ENCODE results near the gene EID2B. TPM values are rescaled to one million over a fixed set of nuclear protein-coding genes. Genes with fewer than 3 reads are reported as not detected.

The EID2B gene
- total RNA-seq, 1 donor from 2014 or later, result 2.6 TPM

- intact Hi-C loops (cut with micrococcal nuclease), result loop anchor here (2.0 kb wide), 4 partner anchors 31 to 1245 kb away; partner anchors contain the start of gene RAB4B
Measured at GRCh38 chr19:39533791-39534190, 1.1 kb upstream of the EID2B start.

DNA sequence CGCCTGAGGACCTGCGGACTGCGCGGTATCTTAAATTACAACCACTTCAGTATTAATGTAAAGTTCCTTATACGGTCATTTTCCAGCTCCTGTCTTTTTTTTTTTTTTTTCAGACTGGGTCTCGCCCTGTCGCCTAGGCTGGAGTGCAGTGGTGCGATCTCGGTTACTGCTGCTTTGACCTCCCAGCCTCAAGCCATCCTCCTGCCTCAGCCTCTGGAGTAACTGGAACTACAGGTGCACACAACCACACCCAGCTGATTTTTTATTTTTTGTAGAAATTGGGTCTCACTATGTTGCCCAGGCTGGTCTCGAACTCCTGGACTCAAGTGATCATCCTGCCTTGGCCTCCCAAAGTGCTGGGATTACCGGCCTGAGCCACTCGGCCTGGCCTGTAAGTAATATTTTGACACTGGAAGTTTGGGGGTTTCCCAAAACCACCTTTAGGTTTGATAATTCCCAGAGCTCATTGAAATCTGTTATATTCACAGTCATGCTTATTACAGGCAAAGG is 406 bp upstream of the EID2B start:
- intact Hi-C loops (cut with micrococcal nuclease), result loop anchor here (2.0 kb wide), 4 partner anchors 30 to 1246 kb away; partner anchors contain the start of gene RAB4B

DNA sequence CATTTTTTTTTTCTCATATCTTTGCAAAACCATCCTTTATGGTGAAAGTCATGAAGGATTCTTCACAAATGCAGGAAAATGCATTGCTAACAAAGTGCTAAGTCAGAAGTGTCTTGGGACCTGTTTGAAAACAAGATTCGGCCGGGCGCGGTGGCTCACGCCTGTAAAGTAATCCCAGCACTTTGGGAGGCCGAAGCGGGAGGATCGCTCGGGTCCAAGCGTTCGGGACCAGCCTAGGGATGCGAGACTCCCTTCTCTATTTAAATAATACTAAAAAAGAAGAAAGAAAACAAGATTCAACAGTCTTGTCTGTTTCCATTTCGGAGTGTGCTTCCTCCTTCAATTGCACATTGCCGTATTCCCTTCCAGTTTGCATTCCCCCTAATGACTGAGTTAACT is 819 bp downstream of the EID2B start:
- intact Hi-C loops (cut with micrococcal nuclease), result loop anchor here (1.0 to 2.0 kb wide), 14 partner anchors 8 to 1247 kb away; partner anchors contain the start of genes EID2, MED29, PAF1 and PLEKHG2

DNA sequence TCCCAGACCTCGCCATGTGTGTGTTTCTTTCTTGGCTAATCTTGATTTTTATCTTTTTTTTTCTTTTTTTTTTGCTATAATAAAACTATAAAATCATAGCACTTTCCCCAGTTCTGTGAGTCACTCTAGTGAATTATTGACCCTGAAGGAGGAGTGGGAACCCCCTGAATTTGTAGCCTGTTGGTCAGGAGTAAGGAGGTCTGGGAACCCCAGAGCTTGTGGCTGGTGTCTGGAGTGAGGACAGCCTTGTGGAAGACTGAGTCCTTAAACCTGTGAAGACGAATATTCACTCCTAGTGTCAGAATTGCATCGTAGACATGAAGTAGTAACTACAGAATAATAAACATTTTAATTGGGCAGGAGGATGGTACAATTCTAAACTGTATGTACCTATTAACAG is 7.4 kb downstream of the EID2B start:
- intact Hi-C loops (cut with micrococcal nuclease), result no loop called here

DNA sequence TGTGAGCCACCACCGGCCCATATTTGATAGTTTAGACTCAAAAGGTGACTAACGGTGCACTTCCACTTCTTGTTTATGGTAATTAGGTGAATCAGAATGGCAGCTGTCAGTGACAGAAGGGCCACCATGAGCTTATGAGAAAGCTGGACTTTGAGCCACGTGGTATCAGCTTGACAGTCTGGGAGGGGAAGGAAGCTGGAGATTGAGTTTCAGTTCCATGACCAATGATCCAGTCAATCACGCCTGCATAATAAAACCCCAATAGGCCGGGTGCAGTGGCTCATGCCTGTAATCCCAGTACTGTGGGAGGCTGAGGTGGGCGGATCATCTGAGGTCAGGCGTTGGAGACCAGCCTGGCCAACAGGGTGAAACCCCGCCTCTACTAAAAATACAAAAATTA is 8.2 kb downstream of the EID2B start:
- intact Hi-C loops (cut with micrococcal nuclease), result no loop called here

- intact Hi-C loops (cut with micrococcal nuclease), result no loop called here
Measured at GRCh38 chr19:39520541-39521484, 11.8 kb downstream of the EID2B start.

DNA sequence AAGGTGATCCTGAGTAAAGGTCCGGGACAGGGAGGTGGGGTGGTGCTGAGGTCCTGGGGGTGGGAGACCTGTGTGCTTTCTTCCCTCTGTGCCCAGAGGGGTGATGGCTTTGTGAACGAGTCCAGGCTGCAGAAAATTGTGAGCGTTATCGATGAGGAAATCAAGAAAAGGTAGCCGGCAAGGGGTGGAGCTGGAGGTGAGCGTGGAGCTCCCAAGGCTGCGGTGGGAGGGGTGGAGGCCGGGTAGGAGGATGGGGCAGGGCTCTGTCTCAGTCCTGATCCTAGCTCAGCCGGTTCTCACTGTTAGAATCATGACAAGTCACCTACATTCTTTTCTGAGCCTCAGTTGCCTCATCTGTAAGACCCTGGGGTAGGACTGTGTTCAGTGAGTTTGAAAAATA is 13.7 kb downstream of the EID2B start:
- intact Hi-C loops (cut with micrococcal nuclease), result no loop called here

DNA sequence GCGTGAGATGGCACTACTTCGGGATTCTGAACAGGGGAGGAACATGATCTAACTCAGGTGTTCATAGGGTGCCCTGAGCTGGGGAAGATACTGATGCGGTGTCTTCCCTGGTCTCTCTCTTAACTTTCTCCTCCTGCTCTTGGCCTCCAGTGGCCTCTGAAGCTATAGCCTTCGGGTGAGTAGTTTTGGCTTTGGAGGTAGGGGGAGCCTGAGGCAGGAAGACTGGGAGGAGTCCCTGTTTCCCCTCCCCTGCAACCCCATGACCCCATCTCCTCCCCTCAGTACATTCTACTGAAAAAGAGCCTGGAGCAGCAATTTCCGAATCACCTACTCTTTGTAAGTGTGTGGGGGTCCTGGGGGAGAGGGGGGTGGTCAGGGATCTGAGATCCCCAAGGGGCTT is 14.2 kb downstream of the EID2B start:
- intact Hi-C loops (cut with micrococcal nuclease), result no loop called here

DNA sequence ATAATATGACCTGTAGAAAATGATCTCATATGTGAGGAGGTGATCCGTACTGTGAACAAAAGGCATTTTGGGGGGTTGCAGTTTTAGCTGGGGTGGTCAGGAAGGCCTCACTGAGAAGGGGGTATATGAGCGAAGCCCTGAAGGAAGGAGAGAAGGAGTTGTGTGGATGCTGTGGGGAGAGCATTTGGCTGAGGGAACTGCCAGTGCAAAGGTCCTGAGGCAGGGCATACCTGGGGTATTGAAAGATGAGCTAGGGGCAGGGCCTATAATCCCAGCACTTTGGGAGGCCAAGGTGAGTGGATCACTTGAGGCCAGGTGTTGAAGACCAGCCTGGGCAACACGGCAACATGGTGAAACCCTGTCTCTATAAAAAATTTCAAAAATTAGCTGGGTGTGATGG is 15.2 kb downstream of the EID2B start:
- intact Hi-C loops (cut with micrococcal nuclease), result no loop called here

- intact Hi-C loops (cut with micrococcal nuclease), result no loop called here
Measured at GRCh38 chr19:39516270-39516669, 16.4 kb downstream of the EID2B start.

- intact Hi-C loops (cut with micrococcal nuclease), result no loop called here
Measured at GRCh38 chr19:39515551-39516191, 17.0 kb downstream of the EID2B start.

- intact Hi-C loops (cut with micrococcal nuclease), result no loop called here
Measured at GRCh38 chr19:39514840-39515550, 17.7 kb downstream of the EID2B start, which contains the start of gene SELENOV. SELENOV (plus strand) TSS chr19:39515139; CDS start chr19:39515213, 74 bp downstream.

GRCh38 chr19:39512988-39513387 is 19.7 kb downstream of the EID2B start:
- intact Hi-C loops (cut with micrococcal nuclease), result no loop called here

- intact Hi-C loops (cut with micrococcal nuclease), result no loop called here
Measured at GRCh38 chr19:39509233-39509632, 23.4 kb downstream of the EID2B start.

- intact Hi-C loops (cut with micrococcal nuclease), result no loop called here
Measured at GRCh38 chr19:39508629-39509028, 24.0 kb downstream of the EID2B start.

DNA sequence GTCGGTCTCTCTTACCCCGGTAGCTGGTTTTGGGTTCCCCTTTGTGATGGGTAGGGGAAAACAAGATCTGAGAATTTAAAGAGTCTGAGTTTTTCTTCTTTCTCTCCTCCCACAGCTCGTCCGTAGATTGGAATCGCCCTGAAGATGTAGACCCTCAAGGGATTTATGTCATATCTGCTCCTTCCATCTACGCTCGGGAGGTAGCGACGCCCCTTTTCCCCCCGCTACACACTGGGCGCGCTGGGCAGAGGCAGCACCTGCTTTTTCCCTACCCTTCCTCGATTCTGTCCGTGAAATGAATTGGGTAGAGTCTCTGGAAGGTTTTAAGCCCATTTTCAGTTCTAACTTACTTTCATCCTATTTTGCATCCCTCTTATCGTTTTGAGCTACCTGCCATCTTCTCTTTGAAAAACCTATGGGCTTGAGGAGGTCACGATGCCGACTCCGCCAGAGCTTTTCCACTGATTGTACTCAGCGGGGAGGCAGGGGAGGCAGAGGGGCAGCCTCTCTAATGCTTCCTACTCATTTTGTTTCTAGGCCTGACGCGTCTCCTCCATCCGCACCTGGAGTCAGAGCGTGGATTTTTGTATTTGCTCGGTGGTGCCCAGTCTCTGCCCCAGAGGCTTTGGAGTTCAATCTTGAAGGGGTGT is 24.8 kb downstream of the EID2B start:
- intact Hi-C loops (cut with micrococcal nuclease), result loop anchor here (1.0 kb wide), 1 partner anchor 24 kb away; the partner anchor contains the start of gene EID2B

DNA sequence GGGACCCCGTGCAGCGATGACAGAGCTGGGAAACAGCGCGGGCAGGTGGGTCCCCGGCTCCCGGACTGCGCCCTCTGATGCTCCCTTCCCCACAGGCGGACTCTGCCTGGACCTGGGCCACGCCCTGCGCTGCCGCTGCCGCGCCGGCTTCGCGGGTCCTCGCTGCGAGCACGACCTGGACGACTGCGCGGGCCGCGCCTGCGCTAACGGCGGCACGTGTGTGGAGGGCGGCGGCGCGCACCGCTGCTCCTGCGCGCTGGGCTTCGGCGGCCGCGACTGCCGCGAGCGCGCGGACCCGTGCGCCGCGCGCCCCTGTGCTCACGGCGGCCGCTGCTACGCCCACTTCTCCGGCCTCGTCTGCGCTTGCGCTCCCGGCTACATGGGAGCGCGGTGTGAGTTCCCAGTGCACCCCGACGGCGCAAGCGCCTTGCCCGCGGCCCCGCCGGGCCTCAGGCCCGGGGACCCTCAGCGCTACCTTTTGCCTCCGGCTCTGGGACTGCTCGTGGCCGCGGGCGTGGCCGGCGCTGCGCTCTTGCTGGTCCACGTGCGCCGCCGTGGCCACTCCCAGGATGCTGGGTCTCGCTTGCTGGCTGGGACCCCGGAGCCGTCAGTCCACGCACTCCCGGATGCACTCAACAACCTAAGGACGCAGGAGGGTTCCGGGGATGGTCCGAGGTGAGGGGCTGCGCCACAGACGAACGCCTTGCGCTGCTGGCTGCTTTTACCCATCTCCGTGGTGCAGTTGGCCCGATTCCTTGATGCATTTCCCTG is 25.5 kb downstream of the EID2B start:
- intact Hi-C loops (cut with micrococcal nuclease), result loop anchor here (1.0 kb wide), 1 partner anchor 25 kb away; the partner anchor contains the start of gene EID2B

DNA sequence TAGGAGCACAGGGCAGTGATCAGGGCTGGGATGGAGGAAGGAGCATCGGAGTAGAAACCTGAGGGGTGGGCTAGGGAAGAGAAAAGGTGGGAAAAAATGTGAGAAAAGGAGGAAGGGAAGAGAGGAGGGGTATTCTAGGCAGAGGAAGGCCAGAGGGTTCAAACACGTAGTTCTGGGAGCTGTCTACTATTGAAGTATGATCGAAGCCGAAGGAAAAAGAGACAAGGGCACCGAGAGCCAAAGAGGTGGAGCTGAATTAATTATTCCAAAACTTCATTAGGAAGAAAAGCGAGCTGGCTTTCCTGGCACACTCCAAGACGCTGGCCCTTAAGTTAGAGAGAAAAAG is 26.1 kb downstream of the EID2B start:
- intact Hi-C loops (cut with micrococcal nuclease), result no loop called here

GRCh38 chr19:39502640-39503417 is 29.8 kb downstream of the EID2B start:
- intact Hi-C loops (cut with micrococcal nuclease), result loop anchor here (1.0 to 2.0 kb wide), 2 partner anchors 30 to 63 kb away; partner anchors contain the start of gene EID2B

All from T-helper 1 cell treated with Interleukin-12 subunit alpha and Interleukin-12 subunit beta and Interleukin-4 antibody, amounts not matched to agents 30 ng/mL and 1 ng/mL, for 36 hours (primary cell).